ENCODE measurements around the gene LMF1. TPM values are rescaled to one million over a fixed set of nuclear protein-coding genes. Genes with fewer than 3 reads are reported as not detected.

The LMF1 gene
- total RNA-seq, 2 donors from 2014 or later: 86.1 to 87.5 TPM

DNA sequence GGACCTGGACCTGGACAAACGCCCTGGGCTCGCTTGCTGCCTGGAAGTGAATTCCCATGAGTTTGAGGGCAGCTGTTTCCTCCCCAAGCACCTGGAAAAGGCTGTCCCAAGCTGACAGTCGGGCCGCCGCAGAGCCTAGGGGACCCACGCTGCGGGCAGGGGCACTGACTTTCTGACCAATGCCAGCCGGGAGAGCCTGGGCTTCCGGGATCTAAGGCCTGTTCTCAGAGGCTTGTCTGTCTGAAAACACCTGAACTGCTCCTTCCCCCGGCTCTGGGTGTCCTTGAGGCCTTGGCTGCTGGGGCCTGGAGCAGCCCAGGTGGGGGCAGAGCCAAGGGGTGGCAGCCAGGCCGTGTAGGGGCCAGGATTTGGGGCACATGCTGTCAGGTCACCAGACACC lies 72.6 kb downstream of the LMF1 start:
- no peak for TF ChIP-seq POLR2A (IDR thresholded peaks at IDR 0.05)
- TF ChIP-seq, protein P1, sequence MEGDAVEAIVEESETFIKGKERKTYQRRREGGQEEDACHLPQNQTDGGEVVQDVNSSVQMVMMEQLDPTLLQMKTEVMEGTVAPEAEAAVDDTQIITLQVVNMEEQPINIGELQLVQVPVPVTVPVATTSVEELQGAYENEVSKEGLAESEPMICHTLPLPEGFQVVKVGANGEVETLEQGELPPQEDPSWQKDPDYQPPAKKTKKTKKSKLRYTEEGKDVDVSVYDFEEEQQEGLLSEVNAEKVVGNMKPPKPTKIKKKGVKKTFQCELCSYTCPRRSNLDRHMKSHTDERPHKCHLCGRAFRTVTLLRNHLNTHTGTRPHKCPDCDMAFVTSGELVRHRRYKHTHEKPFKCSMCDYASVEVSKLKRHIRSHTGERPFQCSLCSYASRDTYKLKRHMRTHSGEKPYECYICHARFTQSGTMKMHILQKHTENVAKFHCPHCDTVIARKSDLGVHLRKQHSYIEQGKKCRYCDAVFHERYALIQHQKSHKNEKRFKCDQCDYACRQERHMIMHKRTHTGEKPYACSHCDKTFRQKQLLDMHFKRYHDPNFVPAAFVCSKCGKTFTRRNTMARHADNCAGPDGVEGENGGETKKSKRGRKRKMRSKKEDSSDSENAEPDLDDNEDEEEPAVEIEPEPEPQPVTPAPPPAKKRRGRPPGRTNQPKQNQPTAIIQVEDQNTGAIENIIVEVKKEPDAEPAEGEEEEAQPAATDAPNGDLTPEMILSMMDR (IDR thresholded peaks at IDR 0.05): no peak
- no peak for TF ChIP-seq POLR2AphosphoS5 (IDR thresholded peaks at IDR 0.05)
- Histone ChIP-seq H3K27ac (no peak overlapping the region), H3K9me3 (no peaks in the 10 kb centered on the region), H3K4me3 (no peak overlapping the region), H3K4me1 (replicated peaks) (no peaks in the 10 kb centered on the region), H3K27me3 (replicated peaks; ENCODE audit: insufficient read depth) (no peaks in the 10 kb centered on the region), H3K36me3 (no peaks in the 10 kb centered on the region)
- intact Hi-C loops (cut with DNase I): no loop called here
- WGBS: 92% methylated on average over 10 of the region's 11 CpGs
- no peak for DNase-seq (ENCODE audit: low spot score)

DNA sequence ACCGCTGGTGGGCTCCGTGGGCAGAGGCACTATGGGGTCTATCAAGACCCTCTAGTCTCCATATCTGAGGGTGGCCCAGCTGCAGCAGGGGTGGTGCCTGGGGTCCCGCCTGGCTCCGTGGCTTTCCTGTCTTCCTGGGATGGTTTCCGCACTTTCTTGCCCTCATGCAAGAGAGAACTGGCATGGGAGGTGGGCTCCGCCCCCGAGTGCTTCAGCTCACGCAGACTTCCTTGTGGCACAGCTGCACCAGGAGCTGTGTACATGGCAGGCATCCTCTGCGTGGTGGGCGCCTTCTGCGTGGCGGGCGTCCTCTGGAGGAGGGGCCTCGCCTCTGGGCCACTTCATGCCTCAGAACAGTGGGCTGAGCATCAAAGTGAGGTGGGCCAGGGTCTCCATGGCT lies 73.1 kb downstream of the LMF1 start:
- no peak overlapping the region for H3K27ac ChIP-seq
- 84% methylated on average over 14 of the region's 14 CpGs for WGBS
- H3K4me1 ChIP-seq (replicated peaks): no peaks in the 10 kb centered on the region
- H3K36me3 ChIP-seq: no peaks in the 10 kb centered on the region
- H3K4me3 ChIP-seq: no peak overlapping the region
- no peak for DNase-seq (ENCODE audit: low spot score)
- TF ChIP-seq, protein P1 (IDR thresholded peaks at IDR 0.05): no peak
- TF ChIP-seq POLR2A (IDR thresholded peaks at IDR 0.05): no peak
- TF ChIP-seq POLR2AphosphoS5 (IDR thresholded peaks at IDR 0.05): no peak
- intact Hi-C loops (cut with DNase I): no loop called here
- H3K27me3 ChIP-seq (replicated peaks; ENCODE audit: insufficient read depth): no peaks in the 10 kb centered on the region
- no peaks in the 10 kb centered on the region for H3K9me3 ChIP-seq

DNA sequence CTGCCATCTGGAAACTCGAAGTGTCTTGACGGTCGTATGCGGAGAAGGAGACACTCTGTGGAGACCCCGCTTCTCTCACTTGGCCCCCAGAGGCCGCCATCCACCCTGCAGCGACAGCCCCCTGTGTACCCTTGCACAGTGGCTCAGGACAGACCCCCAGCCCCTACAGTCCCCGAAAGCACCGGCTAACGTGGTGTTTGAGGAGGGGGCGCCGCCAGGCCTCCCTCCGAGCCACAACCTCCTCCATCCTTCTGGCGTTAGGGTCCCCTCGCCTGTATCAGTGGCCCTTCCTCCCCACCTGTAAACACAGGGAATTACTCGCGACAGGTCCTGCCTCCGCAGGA lies 73.6 kb downstream of the LMF1 start:
- TF ChIP-seq, protein P1 (IDR thresholded peaks at IDR 0.05): no peak
- TF ChIP-seq POLR2AphosphoS5 (IDR thresholded peaks at IDR 0.05) (no peak), POLR2A (IDR thresholded peaks at IDR 0.05) (no peak)
- intact Hi-C loops (cut with DNase I): no loop called here
- DNase-seq (ENCODE audit: low spot score): no peak
- WGBS: 84% methylated on average over 18 of the region's 18 CpGs
- Histone ChIP-seq H3K4me3 (no peak overlapping the region), H3K36me3 (no peaks in the 10 kb centered on the region), H3K27ac (no peak overlapping the region), H3K27me3 (replicated peaks; ENCODE audit: insufficient read depth) (no peaks in the 10 kb centered on the region), H3K9me3 (no peaks in the 10 kb centered on the region), H3K4me1 (replicated peaks) (no peaks in the 10 kb centered on the region)

DNA sequence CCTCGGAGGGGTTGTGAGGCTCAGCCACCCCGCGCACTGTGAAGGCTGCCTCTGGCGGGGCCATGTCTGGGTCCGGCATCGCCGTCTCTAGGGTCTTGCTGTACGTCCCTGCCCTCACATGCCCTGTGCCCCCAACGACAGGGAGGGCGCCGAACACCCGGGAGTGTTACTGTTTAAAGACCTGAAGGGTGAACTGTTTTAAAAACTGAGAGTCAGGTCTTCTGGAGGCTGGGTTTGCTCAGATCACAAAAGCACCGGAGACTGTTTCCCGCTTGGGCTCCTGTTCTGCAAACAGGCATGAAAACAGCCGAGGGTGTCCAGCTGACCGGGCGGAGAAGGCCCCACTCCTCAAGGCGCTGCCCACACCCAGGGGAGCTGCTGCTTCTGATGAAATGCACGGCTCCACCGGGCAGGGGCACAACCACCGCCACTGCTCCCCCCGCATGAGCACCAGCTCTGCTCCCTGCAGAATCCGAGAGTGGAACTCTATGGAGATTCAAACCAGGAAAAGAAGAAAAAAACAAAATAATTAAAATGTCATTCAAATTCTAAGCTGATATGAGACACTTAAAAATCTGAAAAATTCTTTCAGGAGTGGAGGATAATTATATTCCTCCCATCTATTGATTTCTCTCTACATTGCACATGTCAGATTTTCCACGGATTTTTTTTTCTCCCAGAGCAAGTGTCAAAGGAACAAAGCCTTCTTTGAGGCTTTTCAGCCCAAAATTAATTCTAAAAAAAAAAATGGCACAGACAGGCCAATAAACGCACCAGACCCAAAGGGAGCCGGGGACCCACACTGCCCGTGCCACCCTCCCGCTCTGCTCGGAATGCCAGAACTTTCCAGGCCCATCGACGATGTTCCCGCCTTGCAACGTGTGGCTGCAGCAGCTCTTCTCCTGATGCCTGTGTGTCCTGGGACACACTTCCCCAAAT lies 74.3 kb downstream of the LMF1 start:
- no peak for TF ChIP-seq POLR2AphosphoS5 (IDR thresholded peaks at IDR 0.05)
- TF ChIP-seq, protein P1 (IDR thresholded peaks at IDR 0.05): no peak
- no peak for TF ChIP-seq POLR2A (IDR thresholded peaks at IDR 0.05)
- no peaks in the 10 kb centered on the region for H3K36me3 ChIP-seq
- H3K4me3 ChIP-seq: no peak overlapping the region
- no peak for DNase-seq (ENCODE audit: low spot score)
- intact Hi-C loops (cut with DNase I): no loop called here
- no peaks in the 10 kb centered on the region for H3K9me3 ChIP-seq
- no peaks in the 10 kb centered on the region for H3K4me1 ChIP-seq (replicated peaks)
- no peaks in the 10 kb centered on the region for H3K27me3 ChIP-seq (replicated peaks; ENCODE audit: insufficient read depth)
- 85% methylated on average over 33 of the region's 33 CpGs for WGBS
- no peak overlapping the region for H3K27ac ChIP-seq

DNA sequence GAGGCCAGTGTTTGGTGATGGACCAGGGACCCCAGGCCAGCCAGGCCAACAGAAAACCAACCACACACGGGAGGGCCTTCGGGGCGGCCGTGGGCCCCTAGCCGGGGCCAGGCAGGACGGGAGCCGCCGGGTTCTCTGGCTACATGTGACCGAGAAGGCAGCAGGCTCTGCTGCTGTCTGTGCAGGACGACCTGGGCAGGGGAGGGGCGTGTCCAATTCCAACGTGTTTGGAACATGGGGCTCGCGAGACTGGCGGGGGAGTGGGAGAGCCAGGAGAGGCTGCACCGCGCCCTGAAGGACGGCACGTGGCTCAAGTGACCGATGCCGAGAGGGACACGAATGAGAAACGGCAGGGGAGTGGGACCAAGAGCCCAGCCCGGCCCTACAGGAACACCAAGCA lies 75.4 kb downstream of the LMF1 start:
- intact Hi-C loops (cut with DNase I): no loop called here
- no peak overlapping the region for H3K27ac ChIP-seq
- no peaks in the 10 kb centered on the region for H3K4me1 ChIP-seq (replicated peaks)
- no peak for DNase-seq (ENCODE audit: low spot score)
- no peaks in the 10 kb centered on the region for H3K36me3 ChIP-seq
- H3K9me3 ChIP-seq: no peaks in the 10 kb centered on the region
- 81% methylated on average over 23 of the region's 24 CpGs for WGBS
- no peaks in the 10 kb centered on the region for H3K27me3 ChIP-seq (replicated peaks; ENCODE audit: insufficient read depth)
- no peak for TF ChIP-seq POLR2A (IDR thresholded peaks at IDR 0.05)
- TF ChIP-seq POLR2AphosphoS5 (IDR thresholded peaks at IDR 0.05): no peak
- TF ChIP-seq, protein P1 (IDR thresholded peaks at IDR 0.05): no peak
- no peak overlapping the region for H3K4me3 ChIP-seq

Measured in prostate gland (tissue), 2 donors.